A549 (cell line): ENCODE measurements around the gene SPIN1. TPM values are rescaled to one million over a fixed set of nuclear protein-coding genes. Genes with fewer than 3 reads are reported as not detected.

Source experiments
- ATAC-seq, 2 experiments: fragments of 200-7000 bp in 1 of 2; fragments of >200 bp in 1 of 2; cut with Nextera tagmentation in 1 of 2; cut with Tn5 transposase in 1 of 2; 3 replicates each; pipeline versions ENCODE4 v1.8.0 to v1.9.1; 2018 to 2020; ENCODE audit warnings: mild to moderate bottlenecking in 1 of 2, moderate library complexity in 1 of 2
- CTCF ChIA-PET: fragments of 300-600 bp; sonication (Branson Sonifier 250); formaldehyde crosslinking; extraction: SDS; loops from one replicate; lab custom pipeline; 2021; ENCODE audit warnings: antibody characterized with exemption, inconsistent platforms; lab: Yijun Ruan, JAX
- POLR2A ChIA-PET: fragments of 350-600 bp; formaldehyde crosslinking; extraction: SDS; loops from one replicate; lab custom pipeline; 2021; ENCODE audit warnings: antibody characterized with exemption, inconsistent platforms; lab: Yijun Ruan, JAX
- DNase-seq, 2 experiments: peaks; one replicate each; pipeline versions ENCODE4 v3.0.0 to v3.0.0-alpha.2; 2011 to 2016; ENCODE audit warnings: low read depth in 1 of 2, low spot score in 1 of 2
- FAIRE-seq: peaks from 2 replicates; lab custom pipeline; 2011; peaks lifted over from hg19 to GRCh38; lab: Jason Lieb, UNC
- H3K27ac ChIP-seq, 2 experiments: fragments of >200 bp; sonication (Bioruptor Twin); formaldehyde crosslinking; 3 replicates each; pipeline ENCODE4 v1.5.1; 2016 to 2017
- H3K4me1 ChIP-seq: fragments of >200 bp; sonication (Bioruptor Twin); formaldehyde crosslinking; 3 replicates; pipeline ENCODE4 v1.6.1; 2016
- H3K4me2 ChIP-seq: fragments of >200 bp; sonication (Bioruptor Twin); formaldehyde crosslinking; 3 replicates; pipeline ENCODE4 v1.6.1; 2016
- H3K4me3 ChIP-seq: fragments of >200 bp; sonication (Bioruptor Twin); formaldehyde crosslinking; 3 replicates; pipeline ENCODE4 v1.5.1; 2016
- H3K9me3 ChIP-seq: fragments of >200 bp; sonication (Bioruptor Twin); formaldehyde crosslinking; 3 replicates; pipeline ENCODE4 v1.6.1; 2016
- BHLHE40 ChIP-seq: IDR thresholded peaks from 2 replicates; pipeline ENCODE4 v1.6.1; 2012; ENCODE audit warnings: low read depth, low read length, inconsistent platforms
- CTCF ChIP-seq: fragments of >200 bp; sonication (Bioruptor Twin); formaldehyde crosslinking; IDR thresholded peaks from 3 replicates; pipeline ENCODE4 v1.5.1; 2016
- ELK1 ChIP-seq: fragments of 150-350 bp; IDR thresholded peaks from 2 replicates; pipeline ENCODE4 v1.6.1; 2014; ENCODE audit warnings: low read depth, mild to moderate bottlenecking, low read length
- EP300 ChIP-seq, 2 experiments: fragments of >200 bp; sonication (Bioruptor Twin); formaldehyde crosslinking; IDR thresholded peaks; 2 replicates in 1 of 2; 3 replicates in 1 of 2; pipeline ENCODE4 v1.6.1; 2016 to 2017
- FOSB ChIP-seq: fragments of 250-450 bp; sonication (Bioruptor Pico); IDR thresholded peaks from 2 replicates; pipeline ENCODE4 v1.5.0; 2020; ENCODE audit warnings: mild to moderate bottlenecking, moderate library complexity
- FOSL2 ChIP-seq, 2 experiments: fragments of 450-650 bp in 1 of 2; fragments of >200 bp in 1 of 2; sonication (Bioruptor Twin) in 1 of 2; formaldehyde crosslinking; IDR thresholded peaks; 2 replicates each; pipeline versions ENCODE4 v1.5.0 to v1.6.1; 2016 to 2020; ENCODE audit warnings: mild to moderate bottlenecking in 1 of 2, moderate library complexity in 1 of 2
- FOXS1 ChIP-seq: fragments of 250-450 bp; sonication (Bioruptor Pico); IDR thresholded peaks from 2 replicates; pipeline ENCODE4 v1.5.0; 2020; ENCODE audit warnings: mild to moderate bottlenecking, moderate library complexity
- GATA3 ChIP-seq: IDR thresholded peaks from 2 replicates; pipeline ENCODE4 v1.6.1; 2012; ENCODE audit warnings: borderline replicate concordance
- HDAC2 ChIP-seq: fragments of 200-600 bp; sonication (generic); IDR thresholded peaks from 2 replicates; pipeline ENCODE4 v1.6.1; 2016
- KDM5A ChIP-seq: fragments of 200-600 bp; sonication (generic); IDR thresholded peaks from 2 replicates; pipeline ENCODE4 v1.6.1; 2016; ENCODE audit warnings: antibody characterized with exemption, mild to moderate bottlenecking
- MYC ChIP-seq: IDR thresholded peaks from 2 replicates; pipeline ENCODE4 v1.6.1; 2012; ENCODE audit warnings: mild to moderate bottlenecking, inconsistent platforms, low read length, improper control_type of control experiment, borderline replicate concordance
- NPAS2 ChIP-seq: fragments of 250-450 bp; sonication (Bioruptor Pico); IDR thresholded peaks from 2 replicates; pipeline ENCODE4 v1.8.0; 2022; ENCODE audit warnings: mild to moderate bottlenecking, moderate library complexity, borderline replicate concordance
- RAD21 ChIP-seq, 2 experiments: fragments of >200 bp in 1 of 2; sonication (Bioruptor Twin) in 1 of 2; formaldehyde crosslinking in 1 of 2; IDR thresholded peaks in 1 of 2; conservative IDR thresholded peaks in 1 of 2; 2 replicates in 1 of 2; 3 replicates in 1 of 2; pipeline ENCODE4 v1.6.1; 2012 to 2018; ENCODE audit warnings: inconsistent platforms in 1 of 2
- RFX5 ChIP-seq: fragments of 450-650 bp; IDR thresholded peaks from 2 replicates; pipeline ENCODE4 v1.7.1; 2014; ENCODE audit warnings: antibody characterized with exemption, mild to moderate bottlenecking, moderate library complexity
- TP53 ChIP-seq: fragments of 250-450 bp; sonication (Bioruptor Pico); IDR thresholded peaks from 2 replicates; pipeline ENCODE4 v1.5.0; 2021; ENCODE audit warnings: mild to moderate bottlenecking, moderate library complexity
- USF2 ChIP-seq: fragments of 450-650 bp; IDR thresholded peaks from 2 replicates; pipeline ENCODE4 v1.6.1; 2014; ENCODE audit warnings: antibody characterized with exemption
- ZC3H11A ChIP-seq: fragments of 450-650 bp; IDR thresholded peaks from 2 replicates; pipeline ENCODE4 v1.6.1; 2014; ENCODE audit warnings: antibody characterized with exemption, mild to moderate bottlenecking
- WGBS: methylation state at CpG from one replicate; pipeline ENCODE4 v1.1.6; 2017; ENCODE audit errors: missing lambda C conversion rate; 5-methylcytosine and 5-hydroxymethylcytosine counted together
- polyA plus RNA-seq, 4 experiments: library from polyadenylated mRNA; depleted of rRNA in 3 of 4; stranded (reverse); fragments of >200 nt; fragmentation: RNase III in 1 of 4; extraction: RNeasy Plus Mini Kit Qiagen cat#74134 plus additional on column Dnase treatment in 1 of 4; gene quantifications; 2 replicates in 3 of 4; 3 replicates in 1 of 4; pipeline ENCODE4 v1.2.3, GENCODE V29; 2011 to 2017
- TF ChIP-seq, protein P1 (sequence below): IDR thresholded peaks from 2 replicates; pipeline ENCODE4 v1.6.1; 2012

The SPIN1 gene
- polyA plus RNA-seq, 2 of the 4 experiments (the other 2 are of a cell fraction), result 47.8 to 83.9 TPM

DNA sequence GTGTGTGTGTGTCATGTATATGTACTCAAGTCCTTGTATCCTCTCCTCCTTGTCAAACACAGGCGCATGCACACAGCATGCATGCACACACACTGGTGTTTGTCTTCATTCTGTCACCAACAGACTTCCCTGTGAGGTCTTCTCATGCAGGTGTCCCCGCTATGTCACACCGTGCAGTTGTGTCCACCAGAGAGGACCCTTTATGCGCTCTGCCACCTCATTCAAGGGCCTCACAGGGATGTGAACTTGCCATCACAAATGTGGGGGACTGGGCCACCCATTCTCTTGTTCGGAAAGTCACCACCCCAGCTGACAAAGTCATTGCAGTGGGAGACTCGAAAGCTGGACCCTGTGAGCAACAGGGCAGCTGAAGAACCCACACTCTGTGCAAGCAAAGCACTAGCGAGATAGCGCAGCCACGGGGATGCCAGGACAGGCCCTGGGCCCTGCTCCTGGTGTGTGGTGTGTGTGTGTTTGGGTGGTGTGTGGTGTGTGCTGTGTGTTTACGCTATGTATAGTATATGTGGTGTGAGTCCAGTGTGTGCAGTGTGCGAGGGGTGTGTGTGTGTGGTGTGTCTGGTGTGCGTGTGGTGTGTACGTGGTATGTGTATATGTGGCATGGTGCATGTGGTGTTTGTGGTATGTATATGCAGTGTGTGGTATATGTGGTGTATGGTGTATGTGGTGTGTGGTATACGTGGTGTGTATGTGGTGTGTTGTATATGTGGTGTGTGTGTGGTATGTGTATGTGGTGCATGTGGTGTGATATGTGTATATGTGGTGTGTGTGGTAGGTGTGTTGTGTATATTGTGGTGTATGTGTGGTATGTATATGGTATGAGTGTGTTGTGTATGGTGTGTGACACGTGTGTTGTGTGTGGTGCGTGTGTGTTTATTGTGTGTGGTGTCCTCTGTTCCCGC is 115.9 kb downstream of the SPIN1 start:
- peaks cover 6% of the 10 kb centered on the region; the same call in 2 of the 3 replicates for H3K9me3 ChIP-seq
- FAIRE-seq (no peak), DNase-seq (no peak), ATAC-seq (no peak; a peak in 1 of 6 replicates)
- no peaks in the 10 kb centered on the region for H3K4me1 ChIP-seq
- TF ChIP-seq, protein P1, sequence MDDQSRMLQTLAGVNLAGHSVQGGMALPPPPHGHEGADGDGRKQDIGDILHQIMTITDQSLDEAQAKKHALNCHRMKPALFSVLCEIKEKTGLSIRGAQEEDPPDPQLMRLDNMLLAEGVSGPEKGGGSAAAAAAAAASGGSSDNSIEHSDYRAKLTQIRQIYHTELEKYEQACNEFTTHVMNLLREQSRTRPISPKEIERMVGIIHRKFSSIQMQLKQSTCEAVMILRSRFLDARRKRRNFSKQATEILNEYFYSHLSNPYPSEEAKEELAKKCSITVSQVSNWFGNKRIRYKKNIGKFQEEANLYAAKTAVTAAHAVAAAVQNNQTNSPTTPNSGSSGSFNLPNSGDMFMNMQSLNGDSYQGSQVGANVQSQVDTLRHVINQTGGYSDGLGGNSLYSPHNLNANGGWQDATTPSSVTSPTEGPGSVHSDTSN, result no peak
- CTCF ChIA-PET, result interaction anchor here (1.0 kb wide), 1 partner anchor 10 kb away, joined by 3 read pairs; no protein-coding TSS in a partner anchor
- no peak overlapping the region for H3K4me2 ChIP-seq
- POLR2A ChIA-PET, result no interaction called here
- H3K4me3 ChIP-seq, result no peak overlapping the region
- H3K27ac ChIP-seq, result no peak overlapping the region
- WGBS, result 87% methylated on average over 15 of the region's 17 CpGs

DNA sequence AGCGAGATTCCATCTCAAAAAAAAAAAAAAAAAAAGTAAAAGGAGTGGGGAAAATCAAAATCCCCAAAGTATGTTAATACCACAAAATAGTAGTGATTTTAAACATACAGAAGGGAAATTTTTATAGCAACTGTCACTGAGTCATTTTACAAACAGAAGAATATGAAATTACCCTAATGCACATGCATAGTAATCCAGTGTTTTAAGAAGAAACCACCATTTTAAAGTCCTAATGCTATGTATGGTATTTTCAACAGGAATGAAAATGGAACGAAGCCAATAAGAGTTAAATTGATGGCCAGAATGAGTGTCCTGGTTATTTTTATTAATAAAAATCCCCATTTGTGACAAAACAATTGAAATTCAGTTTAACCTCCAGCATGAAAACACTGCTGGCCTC is 120.1 kb downstream of the SPIN1 start:
- CTCF ChIA-PET, result no interaction called here
- H3K4me3 ChIP-seq, result no peak overlapping the region
- H3K9me3 ChIP-seq, result peaks cover 10% of the 10 kb centered on the region; the same call in 2 of the 3 replicates
- no peak for ATAC-seq
- H3K4me1 ChIP-seq, result no peaks in the 10 kb centered on the region
- TF ChIP-seq NPAS2 (CRISPR knock-in tag) (no peak), EP300 (IDR thresholded peaks at IDR 0.05) (no peak), FOXS1 (CRISPR knock-in tag) (no peak), FOSB (CRISPR knock-in tag) (no peak), ELK1 (no peak), MYC (no peak), HDAC2 (no peak), BHLHE40 (no peak), CTCF (no peak), GATA3 (no peak), USF2 (no peak), RAD21 (conservative IDR thresholded peaks at IDR 0.05 in 1 of 2, IDR thresholded peaks at IDR 0.05 in 1 of 2) (no peak), TP53 (CRISPR knock-in tag) (no peak), ZC3H11A (no peak), RFX5 (no peak), FOSL2 (IDR thresholded peaks at IDR 0.05) (no peak), FOSL2 (CRISPR knock-in tag; IDR thresholded peaks at IDR 0.05) (no peak), KDM5A (no peak)
- TF ChIP-seq, all 56 proteins: peak for 0
- POLR2A ChIA-PET, result interaction anchor here (0.7 kb wide), 1 partner anchor 18 kb away, joined by 6 read pairs; no protein-coding TSS in a partner anchor
- Histone ChIP-seq H3K27ac (no peak overlapping the region), H3K4me2 (no peak overlapping the region)
- FAIRE-seq (no peak), DNase-seq (no peak)
- WGBS, result 77% methylated on average over 2 of the region's 2 CpGs
